CD4-positive, alpha-beta memory T cell (primary cell): Measurements from ENCODE around the gene MRM2. TPM values are rescaled to one million over a fixed set of nuclear protein-coding genes. Genes with fewer than 3 reads are reported as not detected.
A peak's percentile ranks its signal among the peaks of the same experiment; 100 is the strongest.

ENCODE experiments used
- CTCF ChIA-PET: fragments of 350-600 bp; sonication (Branson Sonifier 250); formaldehyde crosslinking; loops from one replicate; lab custom pipeline; 2021; ENCODE audit warnings: inconsistent platforms; ENCODE audit not compliant: partially characterized antibody; lab: Charles Lee
- POLR2A ChIA-PET: fragments of 350-600 bp; sonication (Branson Sonifier 250); formaldehyde crosslinking; loops from one replicate; lab custom pipeline; 2021; ENCODE audit not compliant: partially characterized antibody; lab: Charles Lee
- DNase-seq, 5 donors: peaks; one replicate each; pipeline versions ENCODE4 v3.0.0 to v3.0.0-alpha.2; 2020 to 2022; ENCODE audit warnings: mixed read lengths in 1 of 5
- H3K27ac ChIP-seq: one replicate; pipeline ENCODE4 v1.7.0; 2013; ENCODE audit warnings: low read depth, low read length
- H3K27me3 ChIP-seq: 2 replicates; pipeline ENCODE4 v1.7.0; 2013; ENCODE audit warnings: mild to moderate bottlenecking, low read length, moderate library complexity; ENCODE audit not compliant: insufficient read depth
- H3K36me3 ChIP-seq: 2 replicates; pipeline ENCODE4 v1.7.0; 2013; ENCODE audit warnings: mild to moderate bottlenecking, low read length, moderate library complexity; ENCODE audit not compliant: insufficient read depth
- H3K4me1 ChIP-seq: 2 replicates; pipeline ENCODE4 v1.7.0; 2013; ENCODE audit warnings: mild to moderate bottlenecking, low read length, moderate library complexity; ENCODE audit not compliant: insufficient read depth
- H3K4me3 ChIP-seq, 2 donors: one replicate each; pipeline ENCODE4 v1.7.0; 2013; ENCODE audit warnings: low read length in 2 of 2, mild to moderate bottlenecking in 1 of 2
- H3K9me3 ChIP-seq, 2 donors: one replicate each; pipeline ENCODE4 v1.7.0; 2013; ENCODE audit warnings: low read length in 2 of 2, control low read depth in 1 of 2; ENCODE audit not compliant: control insufficient read depth in 1 of 2
- H3K27ac Mint-ChIP-seq, 7 donors: one replicate each; pipeline ENCODE4 v1.8.0; 2020 to 2021; ENCODE audit warnings: mixed read lengths in 7 of 7, mild to moderate bottlenecking in 6 of 7, inconsistent platforms in 3 of 7, moderate library complexity in 3 of 7
- H3K27me3 Mint-ChIP-seq, 2 donors: one replicate each; pipeline ENCODE4 v1.8.0; 2020 to 2021; ENCODE audit warnings: mixed read lengths in 2 of 2
- H3K36me3 Mint-ChIP-seq, 2 donors: one replicate each; pipeline ENCODE4 v1.8.0; 2020 to 2021; ENCODE audit warnings: mixed read lengths in 2 of 2, inconsistent platforms in 1 of 2, mild to moderate bottlenecking in 1 of 2
- H3K4me1 Mint-ChIP-seq, 4 donors: one replicate each; pipeline ENCODE4 v1.8.0; 2020 to 2021; ENCODE audit warnings: mixed read lengths in 4 of 4, mild to moderate bottlenecking in 1 of 4
- H3K4me3 Mint-ChIP-seq, 8 donors: one replicate each; pipeline ENCODE4 v1.8.0; 2020 to 2021; ENCODE audit warnings: mixed read lengths in 8 of 8, mild to moderate bottlenecking in 7 of 8, moderate library complexity in 6 of 8, inconsistent platforms in 3 of 8
- H3K9me3 Mint-ChIP-seq, 8 donors: one replicate each; pipeline ENCODE4 v1.8.0; 2020 to 2021; ENCODE audit warnings: mixed read lengths in 8 of 8, mild to moderate bottlenecking in 5 of 8, inconsistent platforms in 3 of 8, moderate library complexity in 1 of 8
- intact Hi-C: fragments of 100-400 bp; cut with micrococcal nuclease; formaldehyde crosslinking; loops from one replicate; pipeline ENCODE4 v1.15.1; 2023
- polyA plus RNA-seq, 2 donors: library from polyadenylated mRNA; unstranded; fragments of 300-500 nt; fragmentation: Illumina TruSeq; gene quantifications; one replicate each; pipeline ENCODE4 v1.2.3, GENCODE V29; 2021
- total RNA-seq, 2 experiments: library from RNA; stranded (reverse); gene quantifications; one replicate each; pipeline ENCODE4 v1.2.3, GENCODE V29; 2021

MRM2 gene
- total and polyA plus RNA-seq, 4 experiments from 2014 or later: 17.4 to 32.9 (median 24.0) TPM

DNA sequence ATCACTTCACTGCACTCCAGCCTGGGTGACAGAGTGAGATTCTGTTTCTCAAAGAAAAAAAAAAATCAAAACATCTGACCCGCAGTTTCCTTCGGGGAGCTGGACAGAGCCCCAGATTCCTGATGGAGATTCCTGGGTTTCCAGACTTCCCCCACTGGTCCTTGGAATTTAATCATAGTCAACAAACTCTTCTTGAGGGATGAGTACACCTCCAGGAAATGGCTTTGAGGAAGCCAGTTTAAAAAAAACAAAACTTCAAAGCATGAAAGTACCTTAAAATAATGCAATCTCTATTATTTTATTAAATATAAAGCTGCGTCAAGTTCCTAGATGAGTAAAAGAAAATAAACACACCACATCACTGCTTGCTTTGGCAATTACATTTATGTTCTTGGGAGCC is 8.1 kb downstream of the MRM2 start:
- peaks cover 32% of the 10 kb centered on the region for H3K4me1 ChIP-seq
- peak overlapping the region in 2 of 7 donors; percentile 27 to 29 for H3K27ac Mint-ChIP-seq

DNA sequence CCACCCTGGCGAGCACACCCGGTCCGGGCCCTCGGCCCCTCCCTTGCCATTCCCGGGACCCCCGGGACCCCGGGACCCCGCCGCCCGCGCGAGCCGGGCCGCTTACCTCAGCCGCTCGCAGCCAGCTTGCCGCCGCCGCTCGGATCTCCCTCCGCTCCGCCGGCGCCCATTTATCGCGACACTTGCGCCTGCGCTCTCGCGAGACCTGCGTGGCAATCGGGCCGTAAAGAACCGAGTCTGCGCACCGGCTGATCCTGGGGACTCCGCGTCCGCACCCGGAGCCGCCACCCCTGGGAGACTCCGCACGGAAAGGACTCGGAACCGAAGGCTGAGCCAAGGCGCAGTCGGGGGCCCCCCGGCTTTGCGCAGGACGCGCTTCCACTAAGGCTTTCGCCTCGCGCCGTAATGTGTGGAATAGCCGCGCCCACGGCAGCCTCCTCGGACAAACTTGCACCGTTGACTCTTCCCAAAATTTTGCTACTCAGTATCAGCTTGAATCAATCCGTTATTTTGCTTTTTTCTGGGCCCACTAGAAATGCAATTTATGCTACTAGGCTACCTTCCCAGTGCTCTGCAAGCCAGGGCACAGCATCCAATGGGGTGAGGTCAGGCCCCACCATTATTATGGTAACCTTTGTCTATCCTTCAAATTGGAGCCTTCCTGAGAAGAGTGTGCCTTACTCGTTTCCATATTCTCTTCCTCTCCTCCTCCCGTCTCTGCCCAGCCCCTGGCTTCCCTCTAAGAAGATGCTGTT is 9.1 kb downstream of the MRM2 start, which contains the start of gene MAD1L1:
Gene MAD1L1 (minus strand): TSS at position 180 of the 755 bp plus-strand sequence. CDS start 2,812 bp downstream, outside the sequence.
- Mint-ChIP-seq H3K4me3 (peak within 1 kb of the TSS; percentile 87 to 99 (median 94)), H3K27me3 (no peaks in the 10 kb centered on the region), H3K27ac (peak within 1 kb of the TSS; percentile 76 to 97 (median 90)), H3K4me1 (peaks cover 13 to 45% (median 32%) of the 10 kb centered on the region in 4 donors), H3K36me3 (peaks cover 6 to 37% of the 10 kb centered on the region in 2 donors), H3K9me3 (no peaks in the 10 kb centered on the region)
- peak; percentile 86 to 88 (median 88) for DNase-seq
- intact Hi-C loops: loop anchor here (1.0 to 5.0 kb wide), 3 partner anchors 9 to 291 kb away; partner anchors contain the start of genes EIF3B, MRM2 and NUDT1
- peak within 1 kb of the TSS; percentile 70 for H3K27ac ChIP-seq
- H3K4me3 ChIP-seq: peak within 1 kb of the TSS; percentile 95 to 98
- H3K36me3 ChIP-seq: peaks cover 8% of the 10 kb centered on the region
- H3K27me3 ChIP-seq: no peaks in the 10 kb centered on the region
- CTCF ChIA-PET: no interaction called here
- H3K9me3 ChIP-seq: no peaks in the 10 kb centered on the region
- POLR2A ChIA-PET: interaction anchor here (1.2 to 2.7 kb wide), 2 partner anchors 9 to 121 kb away, joined by 3 to 16 read pairs; partner anchors contain the start of genes MRM2 and NUDT1
- peaks cover 32% of the 10 kb centered on the region for H3K4me1 ChIP-seq

More for the DNA sequence above, 8.1 kb downstream of the MRM2 start:
- Histone ChIP-seq H3K27me3 (no peaks in the 10 kb centered on the region), H3K9me3 (no peaks in the 10 kb centered on the region), H3K36me3 (peaks cover 12% of the 10 kb centered on the region), H3K27ac (no peak overlapping the region), H3K4me3 (no peak overlapping the region)
- POLR2A ChIA-PET: interaction anchor here (2.7 kb wide), 1 partner anchor 8 kb away, joined by 16 read pairs; the partner anchor contains the start of genes MRM2 and NUDT1
- H3K36me3 Mint-ChIP-seq: peaks cover 6 to 45% of the 10 kb centered on the region in 2 donors
- H3K27me3 Mint-ChIP-seq: no peaks in the 10 kb centered on the region
- intact Hi-C loops: loop anchor here (5.0 kb wide), 1 partner anchor 292 kb away; no protein-coding TSS in a partner anchor
- peak overlapping the region; percentile 26 to 78 (median 71) for H3K4me3 Mint-ChIP-seq
- peaks cover 13 to 41% (median 31%) of the 10 kb centered on the region in 4 donors for H3K4me1 Mint-ChIP-seq
- H3K9me3 Mint-ChIP-seq: no peaks in the 10 kb centered on the region
- CTCF ChIA-PET: no interaction called here
- DNase-seq: no peak

DNA sequence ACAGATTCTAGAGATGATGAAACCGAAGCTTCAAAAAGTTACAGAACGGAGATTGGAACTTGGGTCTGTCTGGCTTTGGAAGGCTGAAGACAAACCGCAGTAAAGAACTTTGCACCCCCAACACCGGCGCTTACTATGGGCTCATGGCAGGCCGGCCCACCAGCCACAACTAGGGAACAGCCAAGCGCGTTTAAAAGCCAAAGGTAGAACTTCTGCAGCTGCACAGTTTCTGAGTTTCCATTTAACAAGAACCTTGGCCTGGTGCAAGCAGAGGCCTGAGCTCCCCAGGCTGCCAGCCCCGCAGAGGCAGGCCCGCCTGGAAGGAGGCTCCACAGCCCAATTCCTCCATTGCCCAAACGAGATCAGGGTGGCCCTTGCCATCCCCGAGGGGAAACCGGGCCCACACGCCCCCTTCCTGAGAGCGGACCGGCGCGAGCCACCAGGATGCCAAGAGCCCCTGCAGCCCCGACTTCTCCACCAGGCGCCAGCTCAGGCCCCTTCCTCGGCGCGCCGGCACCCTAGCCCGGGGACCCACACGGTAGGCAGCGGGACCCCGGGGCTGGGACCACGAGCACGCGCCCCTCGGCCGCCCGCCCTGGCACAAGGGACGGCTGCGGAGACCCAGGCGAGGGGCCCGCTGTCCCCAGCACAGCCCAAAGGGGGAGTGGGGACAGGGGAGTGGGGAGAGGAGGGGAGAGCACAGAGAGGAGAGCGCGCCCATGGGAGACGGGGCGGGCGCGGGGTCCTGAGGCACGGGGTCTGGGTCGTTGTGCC is 9.8 kb downstream of the MRM2 start:
- Histone ChIP-seq H3K4me1 (peaks cover 32% of the 10 kb centered on the region), H3K27me3 (no peaks in the 10 kb centered on the region), H3K4me3 (peak overlapping the region; percentile 95 to 98), H3K36me3 (peaks cover 6% of the 10 kb centered on the region), H3K9me3 (no peaks in the 10 kb centered on the region), H3K27ac (peak overlapping the region; percentile 70)
- Mint-ChIP-seq H3K4me1 (peaks cover 13 to 49% (median 32%) of the 10 kb centered on the region in 4 donors), H3K27ac (peak overlapping the region in 6 of 7 donors; percentile 75 to 90 (median 83)), H3K4me3 (peak overlapping the region; percentile 87 to 92 (median 90)), H3K36me3 (peaks cover 6 to 31% of the 10 kb centered on the region in 2 donors), H3K9me3 (no peaks in the 10 kb centered on the region), H3K27me3 (no peaks in the 10 kb centered on the region)
- DNase-seq: peak in 2 of 5 donors; percentile 36 to 38
- ChIA-PET POLR2A (interaction anchor here (1.2 to 2.7 kb wide), 2 partner anchors 10 to 122 kb away, joined by 3 to 16 read pairs; partner anchors contain the start of genes MRM2 and NUDT1), CTCF (no interaction called here)
- intact Hi-C loops: loop anchor here (1.0 to 5.0 kb wide), 3 partner anchors 10 to 290 kb away; partner anchors contain the start of genes EIF3B, MRM2 and NUDT1

DNA sequence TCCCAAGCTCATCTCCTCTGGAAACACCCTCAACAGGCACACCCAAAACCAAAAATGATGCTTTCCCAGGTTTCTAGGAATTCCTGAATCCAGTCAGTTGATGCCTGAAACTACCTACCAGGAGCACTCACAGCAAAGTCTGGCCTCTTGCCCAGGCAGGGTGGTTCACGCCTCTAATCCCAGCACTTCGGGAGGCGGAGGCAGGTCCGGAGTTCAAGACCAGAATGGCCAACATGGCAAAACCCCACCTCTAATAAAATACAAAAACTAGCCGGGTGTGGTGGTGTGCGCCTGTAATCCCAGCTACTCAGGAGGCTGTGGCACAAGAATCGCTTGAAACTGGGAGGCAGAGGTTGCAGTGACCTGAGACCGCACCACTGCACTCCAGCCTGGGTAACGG is 11.1 kb downstream of the MRM2 start:
- Histone ChIP-seq H3K36me3 (peaks cover 12% of the 10 kb centered on the region), H3K9me3 (no peaks in the 10 kb centered on the region), H3K27me3 (no peaks in the 10 kb centered on the region), H3K4me3 (no peak overlapping the region), H3K27ac (no peak overlapping the region), H3K4me1 (peaks cover 32% of the 10 kb centered on the region)
- Mint-ChIP-seq H3K36me3 (peaks cover 6 to 34% of the 10 kb centered on the region in 2 donors), H3K27ac (peak overlapping the region in 1 of 7 donors; percentile 29), H3K4me1 (peaks cover 15 to 52% (median 32%) of the 10 kb centered on the region in 4 donors), H3K9me3 (no peaks in the 10 kb centered on the region), H3K4me3 (peak overlapping the region in 6 of 8 donors; percentile 10 to 63 (median 28)), H3K27me3 (no peaks in the 10 kb centered on the region)
- intact Hi-C loops: loop anchor here (5.0 kb wide), 1 partner anchor 289 kb away; no protein-coding TSS in a partner anchor
- DNase-seq: no peak
- CTCF ChIA-PET: no interaction called here
- POLR2A ChIA-PET: no interaction called here

DNA sequence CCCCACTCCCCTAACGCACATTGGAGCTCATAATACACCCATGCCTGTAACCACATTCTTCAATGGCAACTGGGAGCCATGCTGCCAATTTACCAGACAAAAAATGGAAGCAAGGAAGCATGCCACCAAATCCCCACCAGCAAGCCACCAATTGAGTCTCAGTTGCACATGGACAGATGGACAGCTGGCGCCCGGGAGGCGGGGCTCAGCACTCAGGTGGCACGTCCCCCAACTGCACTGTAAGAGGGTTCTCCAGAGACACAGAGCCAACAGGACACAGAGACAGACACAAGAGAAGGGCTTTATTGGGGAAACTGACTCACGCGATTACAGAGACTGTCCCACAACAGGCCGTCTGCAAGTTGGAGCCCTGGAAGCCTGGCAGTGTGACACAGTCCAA is 11.8 kb downstream of the MRM2 start:
- intact Hi-C loops: loop anchor here (5.0 kb wide), 1 partner anchor 288 kb away; no protein-coding TSS in a partner anchor
- DNase-seq: no peak
- peaks cover 11 to 32% of the 10 kb centered on the region in 2 donors for H3K36me3 Mint-ChIP-seq
- H3K36me3 ChIP-seq: peaks cover 16% of the 10 kb centered on the region
- no peaks in the 10 kb centered on the region for H3K27me3 ChIP-seq
- H3K4me1 ChIP-seq: peaks cover 32% of the 10 kb centered on the region
- H3K9me3 ChIP-seq: no peaks in the 10 kb centered on the region
- H3K27ac Mint-ChIP-seq: peak overlapping the region in 2 of 7 donors; percentile 8 to 13
- ChIA-PET POLR2A (no interaction called here), CTCF (no interaction called here)
- H3K4me3 Mint-ChIP-seq: peak overlapping the region in 5 of 8 donors; percentile 4 to 67 (median 49)
- H3K27ac ChIP-seq: no peak overlapping the region
- H3K27me3 Mint-ChIP-seq: no peaks in the 10 kb centered on the region
- H3K4me1 Mint-ChIP-seq: peaks cover 16 to 53% (median 33%) of the 10 kb centered on the region in 4 donors
- no peak overlapping the region for H3K4me3 ChIP-seq
- H3K9me3 Mint-ChIP-seq: no peaks in the 10 kb centered on the region

DNA sequence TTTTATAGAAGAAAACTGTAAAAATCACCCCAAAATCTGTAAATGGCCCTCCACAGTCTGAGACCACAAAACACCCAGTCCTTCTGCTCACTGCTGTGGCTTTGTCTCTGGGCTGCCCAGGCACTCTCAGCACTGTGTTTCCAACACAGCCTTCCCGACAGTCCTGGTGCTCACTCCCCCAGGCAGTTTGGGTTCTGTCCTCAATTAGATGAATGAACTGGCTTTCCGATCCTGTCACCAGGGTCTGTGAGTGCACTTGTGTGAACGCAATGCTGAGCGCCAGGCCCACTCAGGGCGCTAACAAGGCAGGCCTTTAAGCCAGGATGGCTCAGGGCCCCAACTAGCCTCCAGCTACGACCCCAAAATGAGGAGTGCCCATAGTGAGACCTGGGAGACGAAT is 12.5 kb downstream of the MRM2 start:
- H3K4me1 ChIP-seq: peaks cover 32% of the 10 kb centered on the region

More for the DNA sequence above, 12.5 kb downstream of the MRM2 start:
- intact Hi-C loops: no loop called here
- no peaks in the 10 kb centered on the region for H3K9me3 Mint-ChIP-seq
- H3K4me1 Mint-ChIP-seq: peaks cover 14 to 53% (median 30%) of the 10 kb centered on the region in 4 donors
- no peak for DNase-seq
- H3K4me3 Mint-ChIP-seq: peak overlapping the region in 3 of 8 donors; percentile 7 to 55 (median 36)
- Histone ChIP-seq H3K9me3 (no peaks in the 10 kb centered on the region), H3K4me3 (no peak overlapping the region), H3K27me3 (no peaks in the 10 kb centered on the region), H3K36me3 (peaks cover 17% of the 10 kb centered on the region), H3K27ac (no peak overlapping the region)
- ChIA-PET CTCF (no interaction called here), POLR2A (no interaction called here)
- peak overlapping the region in 3 of 7 donors; percentile 4 to 79 (median 51) for H3K27ac Mint-ChIP-seq
- H3K27me3 Mint-ChIP-seq: no peaks in the 10 kb centered on the region
- H3K36me3 Mint-ChIP-seq: peaks cover 12 to 29% of the 10 kb centered on the region in 2 donors
